Gastrocnemius medialis (tissue), 4 donors: Measurements from ENCODE around the gene ARL8B. TPM values are rescaled to one million over a fixed set of nuclear protein-coding genes. Genes with fewer than 3 reads are reported as not detected.
"Not testable (repeated sequence)": the region's sequence is repeated elsewhere in the genome, so short reads cannot be mapped to it uniquely, and the experiment has no call there.

Source experiments
- ATAC-seq, 2 donors: fragments of 150-250 bp; one replicate each; pipeline ENCODE4 v1.9.1; 2016
- DNase-seq, 2 donors: peaks; one replicate each; pipeline ENCODE4 v3.0.0-alpha.2; 2019
- H3K27ac ChIP-seq, 4 donors: fragments of 200-600 bp; sonication (generic); 1 replicate in 1 of 4; 2 replicates in 3 of 4; pipeline ENCODE4 v1.5.1; 2016 to 2018; ENCODE audit warnings: mild to moderate bottlenecking in 2 of 4, moderate library complexity in 1 of 4
- H3K27me3 ChIP-seq, 3 donors: fragments of 200-600 bp; sonication (generic) in 2 of 3; 1 replicate in 1 of 3; 2 replicates in 2 of 3; pipeline versions ENCODE4 v1.5.1 to v1.6.0; 2016 to 2019; ENCODE audit warnings: mild to moderate bottlenecking in 1 of 3, moderate library complexity in 1 of 3
- H3K36me3 ChIP-seq, 2 donors: fragments of 200-600 bp; sonication (generic) in 1 of 2; one replicate each; pipeline ENCODE4 v1.5.1; 2017 to 2018
- H3K4me1 ChIP-seq, 2 donors: fragments of 200-600 bp; sonication (generic) in 1 of 2; one replicate each; pipeline ENCODE4 v1.5.1; 2016 to 2017; ENCODE audit warnings: mild to moderate bottlenecking in 2 of 2
- H3K4me3 ChIP-seq, 4 donors: fragments of 200-600 bp; sonication (generic) in 3 of 4; 1 replicate in 1 of 4; 2 replicates in 3 of 4; pipeline ENCODE4 v1.5.1; 2016 to 2019; ENCODE audit warnings: mild to moderate bottlenecking in 2 of 4
- H3K9me3 ChIP-seq, 3 donors: fragments of 200-600 bp; sonication (generic) in 2 of 3; 1 replicate in 1 of 3; 2 replicates in 2 of 3; pipeline ENCODE4 v1.5.1; 2016 to 2019
- POLR2A ChIP-seq, 2 donors: fragments of 450-650 bp; IDR thresholded peaks; one replicate each; pipeline ENCODE4 v1.6.1; 2017; ENCODE audit warnings: antibody characterized with exemption in 2 of 2, mild to moderate bottlenecking in 2 of 2, moderate library complexity in 2 of 2
- in situ Hi-C, 4 donors: fragments of 200-750 bp; cut with MboI; loops; one replicate each; pipeline versions ENCODE4 v1.15.0 to v1.8.0; 2017; ENCODE audit warnings: low sequenced_read_pairs in 4 of 4
- intact Hi-C: fragments of 100-400 bp; cut with DNase I; formaldehyde crosslinking; loops from one replicate; pipeline ENCODE4 v1.15.1; 2023; ENCODE audit warnings: low total_unique reads
- total RNA-seq, 4 donors: library from RNA; depleted of rRNA; stranded (reverse); fragments of >200 nt; gene quantifications; one replicate each; pipeline versions ENCODE4 v1.1.0 to v1.2.3, GENCODE V29; 2016
- TF ChIP-seq, protein P1 (sequence below), 5 experiments: fragments of 450-650 bp in 3 of 5; fragments of 200-600 bp in 2 of 5; sonication (generic) in 2 of 5; IDR thresholded peaks in 4 of 5; conservative IDR thresholded peaks in 1 of 5; 1 replicate in 4 of 5; 2 replicates in 1 of 5; pipeline ENCODE4 v1.5.1; 2016 to 2019; ENCODE audit warnings: antibody characterized with exemption in 5 of 5, mild to moderate bottlenecking in 3 of 5, moderate library complexity in 3 of 5

The ARL8B gene
- total RNA-seq, 4 donors from 2014 or later, result 69.3 to 198 (median 95.0) TPM

GRCh38 chr3:5110337-5110736 is 11.8 kb upstream of the ARL8B start:
- Histone ChIP-seq H3K27ac (no peak overlapping the region), H3K4me1 (no peaks in the 10 kb centered on the region), H3K9me3 (no peaks in the 10 kb centered on the region), H3K36me3 (no peaks in the 10 kb centered on the region), H3K27me3 (no peaks in the 10 kb centered on the region), H3K4me3 (no peak overlapping the region)
- ATAC-seq (no peak), DNase-seq (no peak)
- intact Hi-C loops, result no loop called here
- in situ Hi-C loops, result no loop called here
- no peak for TF ChIP-seq POLR2A (IDR thresholded peaks at IDR 0.05)
- TF ChIP-seq, protein P1, sequence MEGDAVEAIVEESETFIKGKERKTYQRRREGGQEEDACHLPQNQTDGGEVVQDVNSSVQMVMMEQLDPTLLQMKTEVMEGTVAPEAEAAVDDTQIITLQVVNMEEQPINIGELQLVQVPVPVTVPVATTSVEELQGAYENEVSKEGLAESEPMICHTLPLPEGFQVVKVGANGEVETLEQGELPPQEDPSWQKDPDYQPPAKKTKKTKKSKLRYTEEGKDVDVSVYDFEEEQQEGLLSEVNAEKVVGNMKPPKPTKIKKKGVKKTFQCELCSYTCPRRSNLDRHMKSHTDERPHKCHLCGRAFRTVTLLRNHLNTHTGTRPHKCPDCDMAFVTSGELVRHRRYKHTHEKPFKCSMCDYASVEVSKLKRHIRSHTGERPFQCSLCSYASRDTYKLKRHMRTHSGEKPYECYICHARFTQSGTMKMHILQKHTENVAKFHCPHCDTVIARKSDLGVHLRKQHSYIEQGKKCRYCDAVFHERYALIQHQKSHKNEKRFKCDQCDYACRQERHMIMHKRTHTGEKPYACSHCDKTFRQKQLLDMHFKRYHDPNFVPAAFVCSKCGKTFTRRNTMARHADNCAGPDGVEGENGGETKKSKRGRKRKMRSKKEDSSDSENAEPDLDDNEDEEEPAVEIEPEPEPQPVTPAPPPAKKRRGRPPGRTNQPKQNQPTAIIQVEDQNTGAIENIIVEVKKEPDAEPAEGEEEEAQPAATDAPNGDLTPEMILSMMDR (IDR thresholded peaks at IDR 0.05 in 4 of 5, conservative IDR thresholded peaks at IDR 0.05 in 1 of 5), result no peak

DNA sequence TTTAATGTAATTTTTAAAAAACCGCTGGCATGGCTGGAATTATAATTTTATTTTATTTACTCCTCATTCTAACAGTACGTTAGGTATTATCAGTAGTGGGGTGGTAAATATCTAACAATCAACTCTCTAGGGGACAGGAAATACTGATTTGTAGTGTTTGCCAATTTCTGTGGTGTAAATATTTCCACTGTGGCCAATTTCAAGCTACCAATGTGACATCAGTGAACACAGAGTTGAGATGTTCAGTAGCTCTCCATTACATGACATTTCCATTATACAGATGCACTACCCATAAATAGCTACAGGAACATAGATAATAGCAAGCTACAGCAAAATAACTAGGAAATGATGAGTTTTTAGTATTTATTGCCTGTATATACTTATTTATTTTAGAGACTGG is 10.0 kb upstream of the ARL8B start:
- Histone ChIP-seq H3K27ac (no peak overlapping the region), H3K4me3 (no peak overlapping the region), H3K36me3 (no peaks in the 10 kb centered on the region), H3K27me3 (no peaks in the 10 kb centered on the region), H3K9me3 (no peaks in the 10 kb centered on the region), H3K4me1 (no peaks in the 10 kb centered on the region)
- TF ChIP-seq, protein P1 (IDR thresholded peaks at IDR 0.05 in 4 of 5, conservative IDR thresholded peaks at IDR 0.05 in 1 of 5), result no peak
- TF ChIP-seq POLR2A (IDR thresholded peaks at IDR 0.05), result no peak
- in situ Hi-C loops (no loop called here), intact Hi-C loops (no loop called here)
- ATAC-seq (no peak), DNase-seq (no peak)

GRCh38 chr3:5113726-5114125 is 8.4 kb upstream of the ARL8B start:
- intact Hi-C loops, H3K27ac ChIP-seq, in situ Hi-C loops, H3K27me3 ChIP-seq, H3K9me3 ChIP-seq, DNase-seq, H3K4me1 ChIP-seq, ATAC-seq, H3K4me3 ChIP-seq, H3K36me3 ChIP-seq: not testable (repeated sequence)

DNA sequence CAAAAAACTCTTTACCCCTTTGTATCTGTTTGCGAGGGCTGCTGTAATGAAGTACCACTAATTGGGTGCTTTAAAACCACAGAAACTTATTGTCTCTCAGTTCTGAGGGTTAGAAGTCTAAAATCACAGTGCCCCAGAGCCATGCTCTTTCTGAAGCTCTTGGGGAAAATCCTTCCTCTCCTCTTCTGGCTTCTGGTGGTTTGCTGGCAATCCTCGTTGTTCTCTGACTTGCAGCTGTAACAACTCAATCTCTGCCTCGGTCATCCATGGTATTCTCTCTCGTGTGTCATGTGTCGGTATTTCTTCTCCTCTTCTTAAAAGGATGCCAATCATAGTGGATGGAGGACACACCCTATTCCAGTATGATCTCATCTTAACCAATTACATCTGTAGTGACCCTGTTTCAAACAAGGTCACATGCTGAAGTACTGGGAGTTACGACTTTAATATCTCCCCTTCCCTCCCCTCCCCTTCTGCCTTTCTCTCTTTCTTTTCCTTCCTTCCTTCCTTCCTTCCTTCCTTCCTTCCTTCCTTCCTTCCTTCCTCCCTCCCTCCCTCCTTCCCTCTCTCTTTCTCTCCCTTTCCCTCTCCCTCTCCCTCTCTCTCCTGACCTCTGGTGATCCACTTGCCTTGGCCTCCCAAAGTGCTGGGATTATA is 6.5 kb upstream of the ARL8B start:
- Histone ChIP-seq H3K27ac (no peak overlapping the region), H3K27me3 (no peaks in the 10 kb centered on the region), H3K4me1 (no peaks in the 10 kb centered on the region), H3K36me3 (no peaks in the 10 kb centered on the region), H3K4me3 (no peak overlapping the region), H3K9me3 (no peaks in the 10 kb centered on the region)
- ATAC-seq, result no peak
- in situ Hi-C loops, result no loop called here
- TF ChIP-seq, protein P1 (IDR thresholded peaks at IDR 0.05 in 4 of 5, conservative IDR thresholded peaks at IDR 0.05 in 1 of 5), result no peak
- TF ChIP-seq POLR2A (IDR thresholded peaks at IDR 0.05), result no peak
- DNase-seq, result no peak
- intact Hi-C loops, result no loop called here

DNA sequence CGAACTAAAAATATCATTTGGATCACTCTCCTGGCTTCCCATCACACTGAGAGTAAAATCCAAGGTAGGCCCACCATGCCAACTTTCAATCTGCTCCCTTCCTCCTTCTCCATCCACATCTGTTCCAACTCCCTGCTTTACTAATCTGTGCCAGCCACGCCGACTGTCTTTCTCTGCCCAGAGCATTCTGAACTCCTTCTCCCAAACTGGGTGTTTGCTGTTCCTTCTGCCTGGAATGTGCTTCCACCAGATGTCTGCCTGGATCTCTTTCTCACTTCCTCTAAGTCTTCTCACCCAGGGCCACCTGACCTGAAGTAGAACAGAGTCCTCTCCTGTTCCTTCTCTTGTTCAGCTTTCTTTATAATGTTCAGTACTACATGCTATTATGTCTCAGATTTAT is 5.6 kb upstream of the ARL8B start:
- TF ChIP-seq POLR2A (IDR thresholded peaks at IDR 0.05), result no peak
- TF ChIP-seq, protein P1 (IDR thresholded peaks at IDR 0.05 in 4 of 5, conservative IDR thresholded peaks at IDR 0.05 in 1 of 5), result no peak
- Histone ChIP-seq H3K36me3 (no peaks in the 10 kb centered on the region), H3K27ac (no peak overlapping the region), H3K27me3 (no peaks in the 10 kb centered on the region), H3K9me3 (no peaks in the 10 kb centered on the region), H3K4me1 (peaks cover 0 to under 1% of the 10 kb centered on the region in 2 donors), H3K4me3 (no peak overlapping the region)
- ATAC-seq (no peak), DNase-seq (no peak)
- in situ Hi-C loops, result no loop called here
- intact Hi-C loops, result no loop called here
